HL-60 (cell line): ENCODE results near the gene COMMD9.

Experiments used
- DNase-seq, 2 experiments: peaks; one replicate each; pipeline ENCODE4 v3.0.0-alpha.2; 2010 to 2020; ENCODE audit warnings: low read depth in 1 of 2, low spot score in 1 of 2
- H3K27ac ChIP-seq: fragments of 250-450 bp; sonication (Bioruptor Pico); replicated peaks from 2 replicates; pipeline ENCODE4 v1.5.1; 2020; ENCODE audit warnings: mild to moderate bottlenecking, moderate library complexity
- H3K27me3 ChIP-seq: fragments of 250-450 bp; sonication (Bioruptor Pico); 2 replicates; pipeline ENCODE4 v1.5.1; 2021; ENCODE audit warnings: mild to moderate bottlenecking, moderate library complexity; ENCODE audit not compliant: insufficient read depth, poor library complexity, severe bottlenecking
- H3K4me3 ChIP-seq: replicated peaks from 2 replicates; pipeline ENCODE4 v1.5.1; 2011; ENCODE audit warnings: mild to moderate bottlenecking, control low read depth, low read length; ENCODE audit not compliant: insufficient read depth
- CTCF ChIP-seq: IDR thresholded peaks from one replicate; pipeline ENCODE4 v1.5.1; 2011; ENCODE audit warnings: low read length, control low read depth, inconsistent platforms; ENCODE audit not compliant: insufficient read depth
- GABPA ChIP-seq: IDR thresholded peaks from 2 replicates; pipeline ENCODE4 v1.6.1; 2012; ENCODE audit warnings: low read depth
- POLR2AphosphoS5 ChIP-seq: IDR thresholded peaks from 2 replicates; pipeline ENCODE4 v1.6.1; 2012; ENCODE audit warnings: low read depth
- REST ChIP-seq: IDR thresholded peaks from 2 replicates; pipeline ENCODE4 v1.6.1; 2012; ENCODE audit warnings: low read depth; ENCODE audit not compliant: insufficient replicate concordance
- SPI1 ChIP-seq: IDR thresholded peaks from 2 replicates; pipeline ENCODE4 v1.6.1; 2012; ENCODE audit warnings: low read depth, mild to moderate bottlenecking, borderline replicate concordance

COMMD9 gene

DNA sequence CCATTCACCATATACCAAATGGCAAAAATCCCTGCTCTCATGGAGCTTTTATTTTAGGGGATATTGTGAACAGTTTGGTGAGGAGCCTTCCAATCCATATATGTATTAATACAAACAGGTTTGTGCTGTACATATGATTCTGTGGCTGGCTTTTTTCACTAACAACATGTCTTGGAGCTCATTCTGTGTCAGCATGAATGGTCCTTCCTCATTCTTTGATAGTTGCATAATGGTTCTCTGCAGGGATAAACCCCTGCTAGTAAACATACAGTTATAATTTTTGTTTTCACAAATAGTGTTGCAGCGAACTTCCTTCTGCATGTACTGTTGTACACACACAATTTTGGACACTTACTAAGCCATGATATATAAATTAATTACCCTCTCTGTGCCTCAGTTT, 15.1 kb upstream of the COMMD9 start:
- no peaks in the 10 kb centered on the region for H3K27me3 ChIP-seq
- no peak overlapping the region; the same call in 1 of the 2 replicates for H3K27ac ChIP-seq
- H3K4me3 ChIP-seq: no peak overlapping the region
- TF ChIP-seq SPI1 (no peak; the same call in 1 of the 2 replicates), GABPA (no peak)
- DNase-seq: peak in 1 of 2 experiments; percentile 18

DNA sequence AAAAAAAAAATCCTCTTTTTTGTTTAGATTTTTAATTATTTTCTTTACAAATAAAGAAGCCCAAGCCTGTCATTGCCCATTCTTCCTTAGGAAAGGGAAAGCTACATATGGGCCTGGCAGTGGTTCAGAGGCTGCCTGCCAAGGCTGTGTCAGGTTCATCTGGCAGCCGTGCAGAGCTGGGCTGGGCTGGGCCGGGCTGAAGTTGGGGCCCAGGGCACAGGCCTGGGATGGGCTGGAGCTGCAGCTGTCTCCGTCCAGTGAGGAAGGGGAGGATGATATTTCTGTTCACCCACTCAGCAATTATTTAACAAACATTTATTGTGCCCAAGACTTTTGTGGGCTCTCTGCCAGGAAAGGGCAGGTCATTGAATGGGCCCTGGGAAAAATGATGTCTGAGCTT, 11.4 kb upstream of the COMMD9 start:
- H3K27me3 ChIP-seq: no peaks in the 10 kb centered on the region
- TF ChIP-seq CTCF: no peak
- TF ChIP-seq POLR2AphosphoS5: no peak
- no peak for TF ChIP-seq GABPA
- TF ChIP-seq SPI1: no peak
- TF ChIP-seq REST: no peak
- no peak for DNase-seq
- H3K27ac ChIP-seq: no peak overlapping the region
- H3K4me3 ChIP-seq: no peak overlapping the region

DNA sequence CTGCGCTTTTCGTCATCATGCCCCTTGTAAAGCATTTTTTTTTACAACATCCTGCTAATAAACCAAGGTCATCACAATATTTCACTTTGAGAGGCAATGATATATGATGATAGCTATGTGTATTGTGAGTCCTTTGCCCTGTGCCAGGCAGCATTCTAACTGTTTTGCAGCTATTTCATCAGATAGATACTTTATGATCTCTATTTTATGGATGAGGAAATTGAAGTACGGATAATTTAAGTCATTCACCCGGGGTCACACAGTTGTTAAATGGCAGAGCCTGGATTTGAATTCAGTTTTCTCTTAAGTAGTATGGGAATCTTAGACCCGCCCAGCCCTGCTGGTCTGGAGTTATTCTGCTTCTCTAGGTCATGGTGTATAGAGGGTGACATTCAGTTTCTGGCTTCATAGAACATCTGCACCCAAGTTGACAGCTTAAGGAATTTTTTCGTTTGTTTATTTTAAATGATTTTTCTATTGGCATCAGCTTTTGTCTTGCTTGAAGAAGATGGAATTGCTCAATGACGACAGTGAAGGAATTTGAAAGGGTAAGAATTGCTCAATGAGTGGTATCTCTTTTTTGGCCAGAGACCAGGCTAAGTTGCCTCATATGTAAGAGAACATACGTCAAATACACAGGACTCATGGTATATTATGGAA, 7.8 kb upstream of the COMMD9 start:
- H3K4me3 ChIP-seq: no peak overlapping the region
- no peak for TF ChIP-seq CTCF
- no peak for TF ChIP-seq GABPA
- TF ChIP-seq SPI1: no peak
- no peak for TF ChIP-seq REST
- no peak overlapping the region for H3K27ac ChIP-seq
- peak; percentile 47 to 71 for DNase-seq
- H3K27me3 ChIP-seq: no peaks in the 10 kb centered on the region

GRCh38 chr11:36295926-36296325, 6.7 kb upstream of the COMMD9 start, which contains the start of gene PRR5L:
Gene PRR5L (plus strand): TSS chr11:36296288. CDS start chr11:36401122, 104,834 bp downstream.
- no peak within 1 kb of the TSS for H3K27ac ChIP-seq
- TF ChIP-seq CTCF (no peak), POLR2AphosphoS5 (no peak), REST (no peak), SPI1 (no peak), GABPA (no peak)
- no peak for DNase-seq
- H3K4me3 ChIP-seq: no peak within 1 kb of the TSS
- no peaks in the 10 kb centered on the region for H3K27me3 ChIP-seq
